ENCODE measurements around the gene DAO.

DAO gene

DNA sequence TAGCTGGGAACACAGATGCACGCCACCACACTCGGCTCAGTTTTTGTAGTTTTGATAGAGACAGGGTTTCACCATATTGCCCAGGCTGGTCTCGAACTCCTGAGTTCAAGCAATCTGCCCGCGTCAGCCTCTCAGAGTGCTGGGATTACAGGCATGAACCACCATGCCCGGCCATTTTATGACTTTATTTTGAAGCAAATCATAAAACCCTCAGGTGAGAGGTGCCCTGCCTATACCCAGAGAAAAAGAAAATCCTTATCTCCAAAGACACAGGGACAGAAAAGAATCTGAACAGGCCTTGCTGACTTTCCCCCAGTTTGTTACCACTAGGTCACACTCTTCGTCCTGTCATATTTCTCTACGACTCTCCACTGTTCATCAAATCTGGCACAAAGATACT is 48.8 kb downstream of the DAO start:
- no peak for DNase-seq

- no peak for DNase-seq
Observed at GRCh38 chr12:108930155-108930554, 50.3 kb downstream of the DAO start.

DNA sequence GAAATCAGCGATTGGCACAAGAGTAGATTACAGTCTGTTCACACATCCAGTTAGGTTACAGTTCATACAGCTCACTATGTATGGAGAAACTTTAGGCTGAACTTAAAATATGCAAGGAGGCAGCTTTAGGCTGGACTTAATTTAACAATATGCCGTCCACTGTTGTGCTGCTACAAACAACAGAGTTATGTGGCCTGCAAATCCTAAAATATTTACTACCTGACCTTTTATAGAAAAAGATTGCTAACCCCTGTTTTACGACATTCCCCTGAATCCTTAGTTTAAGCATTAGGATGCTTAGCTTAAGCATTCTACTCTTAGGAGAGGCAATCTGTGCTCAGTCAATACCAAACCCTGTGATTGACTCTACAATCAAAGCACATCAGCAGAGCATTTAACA is 50.9 kb downstream of the DAO start:
- no peak for DNase-seq

- no peak for DNase-seq
Observed at GRCh38 chr12:108933949-108934348, 54.1 kb downstream of the DAO start.

- no peak for DNase-seq
Observed at GRCh38 chr12:108935159-108935763, 55.4 kb downstream of the DAO start.

- no peak for DNase-seq
Observed at GRCh38 chr12:108938247-108938924, 58.5 kb downstream of the DAO start.

DNA sequence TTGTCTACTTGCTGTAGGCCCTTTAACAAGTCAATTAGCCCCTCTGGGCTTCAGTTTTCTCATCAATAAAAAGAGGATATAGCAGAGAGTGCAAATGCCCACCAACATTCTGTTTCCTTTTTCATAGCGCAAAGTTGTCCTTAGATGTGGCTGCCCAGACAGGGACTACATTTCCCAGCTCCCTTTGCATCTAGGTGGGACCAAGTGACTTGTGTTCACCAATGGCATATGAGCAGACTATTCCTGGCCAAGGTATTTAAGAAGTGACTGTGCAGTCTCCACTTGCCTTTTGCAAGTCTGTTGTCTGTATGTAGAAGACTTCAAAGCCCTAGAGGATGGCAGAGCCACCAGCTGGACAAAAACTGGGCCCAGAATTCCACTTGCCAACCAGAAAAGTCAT is 59.7 kb downstream of the DAO start:
- peak; percentile 27 for DNase-seq

GRCh38 chr12:108940138-108940537 is 60.2 kb downstream of the DAO start:
- DNase-seq: no peak

DNA sequence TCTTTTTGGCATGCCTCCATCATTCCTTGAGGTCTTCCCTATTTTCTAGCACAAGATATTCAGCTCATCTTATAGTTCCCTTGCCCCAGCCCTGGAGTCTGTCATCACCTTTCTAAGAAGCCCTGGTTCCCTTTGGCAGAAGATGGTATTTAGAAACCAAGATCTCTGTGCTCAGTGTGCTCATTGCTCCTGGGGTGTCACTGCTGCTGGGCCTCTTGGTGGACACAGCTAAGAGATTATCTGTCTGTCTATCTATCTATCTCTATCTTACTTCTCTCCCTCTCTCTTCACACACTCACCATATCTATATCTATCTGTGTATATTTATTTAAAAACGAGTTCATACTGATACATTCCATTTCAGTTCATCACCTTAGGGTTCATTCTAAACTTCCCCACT is 67.2 kb downstream of the DAO start:
- DNase-seq: no peak

DNA sequence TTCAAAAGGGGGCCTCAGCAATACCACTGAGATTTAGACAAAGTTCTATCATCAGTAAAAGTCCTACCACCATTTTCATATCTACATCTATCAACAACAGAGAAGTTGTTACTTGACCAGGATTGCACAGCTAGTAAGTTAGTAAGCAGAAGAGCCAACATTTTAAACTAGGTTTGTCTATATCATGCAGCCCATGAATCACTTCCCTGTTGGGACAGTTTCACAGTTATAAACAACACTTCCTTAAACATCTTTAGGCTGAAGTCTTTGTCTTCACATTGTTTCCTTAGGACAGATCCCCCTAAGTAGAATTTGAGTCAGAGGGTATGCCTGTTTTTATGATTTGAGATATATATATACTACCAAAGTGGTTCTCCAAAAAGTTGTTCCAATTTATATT is 68.5 kb downstream of the DAO start:
- DNase-seq: no peak

GRCh38 chr12:108949976-108950375 is 70.1 kb downstream of the DAO start:
- DNase-seq: no peak

Data from CD4-positive, alpha-beta T cell treated with Interferon gamma for 1 hour (primary cell).